Endothelial cell of umbilical vein (primary cell): ENCODE results near the gene MAPK9. TPM values are rescaled to one million over a fixed set of nuclear protein-coding genes. Genes with fewer than 3 reads are reported as not detected.

Source experiments
- BruUV-seq: library from RNA; stranded (reverse); fragments of 400-500 nt; replicated peaks from 2 replicates; lab custom pipeline; 2021; lab: Mats Ljungman, UMichigan
- CTCF ChIA-PET: fragments of 300-600, 350-600 bp; sonication (Branson Sonifier 250); formaldehyde crosslinking; loops from one replicate; lab custom pipeline; 2021; ENCODE audit warnings: antibody characterized with exemption, inconsistent platforms; lab: Charles Lee
- POLR2A ChIA-PET: fragments of 300-600, 350-600 bp; sonication (Branson Sonifier 250); formaldehyde crosslinking; loops from one replicate; lab custom pipeline; 2021; ENCODE audit warnings: antibody characterized with exemption, inconsistent platforms; lab: Charles Lee
- DNase-seq: peaks from one replicate; pipeline ENCODE4 v3.0.0-alpha.2; 2011; ENCODE audit warnings: low read depth, low spot score
- FAIRE-seq: peaks from 2 replicates; lab custom pipeline; 2011; peaks lifted over from hg19 to GRCh38; lab: Jason Lieb, UNC
- H2AFZ ChIP-seq: 2 replicates; pipeline ENCODE4 v1.6.0; 2012; ENCODE audit warnings: low read depth, low read length, control low read depth, inconsistent platforms
- H3K27ac ChIP-seq: 2 replicates; pipeline ENCODE4 v1.5.1; 2011; ENCODE audit warnings: low read depth, mild to moderate bottlenecking, control low read depth, low read length, moderate library complexity; ENCODE audit not compliant: insufficient read depth
- H3K27me3 ChIP-seq, 2 experiments: 2 replicates each; pipeline versions ENCODE4 v1.6.0 to v1.6.1; 2011; ENCODE audit warnings: low read length in 2 of 2, mixed read lengths in 1 of 2; ENCODE audit not compliant: control insufficient read depth in 2 of 2, insufficient read depth in 2 of 2
- H3K36me3 ChIP-seq, 2 experiments: 2 replicates in 1 of 2; 3 replicates in 1 of 2; pipeline ENCODE4 v1.5.1; 2011; ENCODE audit warnings: low read length in 2 of 2, mild to moderate bottlenecking in 1 of 2, moderate library complexity in 1 of 2; ENCODE audit not compliant: control insufficient read depth in 2 of 2, insufficient read depth in 2 of 2; ENCODE audit errors: extremely low read depth in 1 of 2
- H3K4me1 ChIP-seq: 3 replicates; pipeline ENCODE4 v1.5.1; 2011; ENCODE audit warnings: mild to moderate bottlenecking, low read length; ENCODE audit not compliant: control insufficient read depth, insufficient read depth; ENCODE audit errors: extremely low read depth
- H3K4me2 ChIP-seq: 2 replicates; pipeline ENCODE4 v1.6.1; 2011; ENCODE audit warnings: low read length, control low read depth, mixed read lengths; ENCODE audit not compliant: insufficient read depth
- H3K4me3 ChIP-seq, 3 experiments: fragments of 200-600 bp in 1 of 3; sonication (generic), shearing (Covaris generic) in 1 of 3; replicated peaks in 1 of 3; 2 replicates each; pipeline ENCODE4 v1.5.1; 2011 to 2016; ENCODE audit warnings: control low read depth in 3 of 3, low read length in 3 of 3, mild to moderate bottlenecking in 2 of 3, inconsistent platforms in 1 of 3, low read depth in 1 of 3, moderate library complexity in 1 of 3; ENCODE audit not compliant: insufficient read depth in 1 of 3
- H3K79me2 ChIP-seq: 2 replicates; pipeline ENCODE4 v1.6.0; 2012; ENCODE audit warnings: low read length, inconsistent platforms; ENCODE audit not compliant: control insufficient read depth, insufficient read depth
- H3K9ac ChIP-seq: replicated peaks from 2 replicates; pipeline ENCODE3; 2011; ENCODE audit warnings: low read length, control low read depth; ENCODE audit not compliant: insufficient read depth; ENCODE audit errors: extremely low read depth
- H3K9me1 ChIP-seq: replicated peaks from 3 replicates; pipeline ENCODE4 v1.6.0; 2011; ENCODE audit warnings: mild to moderate bottlenecking, low read length; ENCODE audit not compliant: control insufficient read depth, insufficient read depth; ENCODE audit errors: extremely low read depth
- H3K9me3 ChIP-seq: replicated peaks from 2 replicates; pipeline ENCODE4 v1.5.1; 2012; ENCODE audit warnings: low read length, inconsistent platforms; ENCODE audit not compliant: control insufficient read depth, insufficient read depth
- H4K20me1 ChIP-seq: replicated peaks from 2 replicates; pipeline ENCODE3; 2011; ENCODE audit warnings: mild to moderate bottlenecking, low read length; ENCODE audit not compliant: control insufficient read depth, insufficient read depth; ENCODE audit errors: extremely low read depth
- EZH2 ChIP-seq: IDR thresholded peaks from 2 replicates; pipeline ENCODE4 v1.6.1; 2012; ENCODE audit warnings: borderline replicate concordance, low read depth, mild to moderate bottlenecking, moderate library complexity, low read length, inconsistent platforms; ENCODE audit not compliant: severe bottlenecking
- FOS ChIP-seq: IDR thresholded peaks from 2 replicates; pipeline ENCODE4 v1.6.1; 2011; ENCODE audit warnings: mild to moderate bottlenecking, low read length, moderate library complexity, borderline replicate concordance; ENCODE audit not compliant: insufficient read depth
- GATA2 ChIP-seq: IDR thresholded peaks from 2 replicates; pipeline ENCODE4 v1.7.0; 2011; ENCODE audit warnings: low read depth, mild to moderate bottlenecking, moderate library complexity, mixed read lengths, low read length; ENCODE audit not compliant: insufficient read length, insufficient read depth
- JUN ChIP-seq: IDR thresholded peaks from 2 replicates; pipeline ENCODE4 v1.6.1; 2011; ENCODE audit warnings: borderline replicate concordance, low read depth; ENCODE audit not compliant: insufficient read length, insufficient read depth
- MYC ChIP-seq: IDR thresholded peaks from one replicate; pipeline ENCODE4 v1.6.1; 2011; ENCODE audit warnings: mild to moderate bottlenecking, low read depth, low read length
- POLR2A ChIP-seq: IDR thresholded peaks from 2 replicates; pipeline ENCODE4 v1.6.1; 2012; ENCODE audit warnings: low read depth, mild to moderate bottlenecking, control low read depth, low read length
- POLR2AphosphoS5 ChIP-seq: IDR thresholded peaks from 2 replicates; pipeline ENCODE4 v1.6.1; 2012; ENCODE audit warnings: low read depth, mild to moderate bottlenecking, control low read depth, low read length, moderate library complexity; ENCODE audit not compliant: insufficient read depth
- dilution Hi-C: fragments of 300-500 bp; cut with MboI; formaldehyde crosslinking; loops from one replicate; pipeline ENCODE4 v1.15.0; 2019; ENCODE audit warnings: low sequenced_read_pairs; ENCODE audit not compliant: extremely low pct_ligation_motif_present
- intact Hi-C: fragments of 100-400 bp; cut with micrococcal nuclease; formaldehyde crosslinking; loops from one replicate; pipeline ENCODE4 v1.10.0; 2022
- polyA plus RNA-seq, 4 experiments: library from polyadenylated mRNA; depleted of rRNA in 3 of 4; stranded (reverse) in 3 of 4; unstranded in 1 of 4; fragments of >200 nt; gene quantifications; 2 replicates each; pipeline versions ENCODE4 v1.2.1 to v1.2.3, GENCODE V29; 2011 to 2012; ENCODE audit warnings: missing spikeins in 1 of 4
- total RNA-seq: library from RNA; stranded (reverse); gene quantifications from 2 replicates; pipeline ENCODE4 v1.2.3, GENCODE V29; 2021
- TF ChIP-seq, protein P1 (sequence below): IDR thresholded peaks from 2 replicates; pipeline ENCODE4 v1.6.1; 2011; ENCODE audit not compliant: insufficient read depth, insufficient read length
- TF ChIP-seq, protein P2 (sequence below), 2 donors: IDR thresholded peaks; 1 replicate in 1 of 2; 2 replicates in 1 of 2; pipeline ENCODE4 v1.5.1; 2011; ENCODE audit warnings: low read length in 2 of 2, mild to moderate bottlenecking in 2 of 2, moderate library complexity in 2 of 2, control low read depth in 1 of 2, inconsistent platforms in 1 of 2, low read depth in 1 of 2; ENCODE audit not compliant: insufficient read depth in 1 of 2; ENCODE audit errors: extremely low read depth in 1 of 2

Gene MAPK9
- total and polyA plus RNA-seq, 2 donors (not counting 3 experiments of a cell fraction or from before 2014, with no cell fraction given): 24.6 to 34.8 TPM

- POLR2A ChIA-PET: no interaction called here
- CTCF ChIA-PET: interaction anchor here (0.9 to 3.8 kb wide), 8 partner anchors 15 to 159 kb away, joined by 3 to 69 read pairs (median 8); partner anchors contain the start of genes MAPK9 and RASGEF1C
- Histone ChIP-seq H3K9me3 (no peaks in the 10 kb centered on the region), H3K4me2 (peak overlapping the region; percentile 43), H3K36me3 (no peaks in the 10 kb centered on the region), H3K27ac (no peak overlapping the region), H3K9ac (peak overlapping the region; percentile 67), H3K4me3 (peak overlapping the region; percentile 5 to 47 (median 38)), H3K9me1 (no peaks in the 10 kb centered on the region), H3K79me2 (no peaks in the 10 kb centered on the region), H4K20me1 (no peaks in the 10 kb centered on the region), H3K4me1 (peaks cover 2% of the 10 kb centered on the region), H3K27me3 (no peaks in the 10 kb centered on the region), H2AFZ (peak overlapping the region; percentile 80)
- TF ChIP-seq POLR2AphosphoS5: peak; percentile 44
- TF ChIP-seq, protein P1, sequence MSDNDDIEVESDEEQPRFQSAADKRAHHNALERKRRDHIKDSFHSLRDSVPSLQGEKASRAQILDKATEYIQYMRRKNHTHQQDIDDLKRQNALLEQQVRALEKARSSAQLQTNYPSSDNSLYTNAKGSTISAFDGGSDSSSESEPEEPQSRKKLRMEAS: no peak
- BruUV-seq: TSS peak; percentile 30
- FAIRE-seq: peak; percentile 89
- dilution Hi-C loops (no loop called here), intact Hi-C loops (no loop called here)
- DNase-seq: peak; percentile 75
These were observed 22.0 kb upstream of the MAPK9 start for GRCh38 chr5:180313677-180314505.

DNA sequence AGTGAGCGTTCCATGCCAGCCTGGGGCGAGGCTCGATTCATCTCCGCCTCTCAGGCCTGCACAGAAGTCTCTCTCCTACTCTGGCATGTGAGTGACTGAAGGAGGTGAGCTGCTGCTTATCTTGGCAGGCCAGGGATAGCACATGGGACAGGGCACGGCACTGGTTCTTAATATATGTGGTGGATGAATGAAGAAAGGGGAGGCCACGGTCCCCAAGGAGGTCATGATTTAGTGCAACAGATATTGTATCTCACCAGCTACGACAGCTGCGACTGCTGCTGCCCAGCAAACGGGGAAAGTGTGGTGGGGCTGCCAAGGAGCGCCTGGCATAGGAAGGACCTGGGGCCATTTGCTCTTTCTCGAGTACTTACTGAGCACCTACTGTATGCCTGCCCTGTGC, 19.3 kb upstream of the MAPK9 start:
- no peaks in the 10 kb centered on the region for H4K20me1 ChIP-seq
- intact Hi-C loops (no loop called here), dilution Hi-C loops (no loop called here)
- H2AFZ ChIP-seq: no peak overlapping the region
- no peaks in the 10 kb centered on the region for H3K36me3 ChIP-seq
- FAIRE-seq (no peak), DNase-seq (no peak)
- POLR2A ChIA-PET: no interaction called here
- CTCF ChIA-PET: interaction anchor here (1.5 kb wide), 1 partner anchor 17 kb away, joined by 7 read pairs; no protein-coding TSS in a partner anchor
- no peak for TF ChIP-seq MYC
- no peak for TF ChIP-seq POLR2AphosphoS5
- TF ChIP-seq GATA2: no peak
- no peak for TF ChIP-seq FOS
- TF ChIP-seq JUN: no peak
- TF ChIP-seq, protein P2, sequence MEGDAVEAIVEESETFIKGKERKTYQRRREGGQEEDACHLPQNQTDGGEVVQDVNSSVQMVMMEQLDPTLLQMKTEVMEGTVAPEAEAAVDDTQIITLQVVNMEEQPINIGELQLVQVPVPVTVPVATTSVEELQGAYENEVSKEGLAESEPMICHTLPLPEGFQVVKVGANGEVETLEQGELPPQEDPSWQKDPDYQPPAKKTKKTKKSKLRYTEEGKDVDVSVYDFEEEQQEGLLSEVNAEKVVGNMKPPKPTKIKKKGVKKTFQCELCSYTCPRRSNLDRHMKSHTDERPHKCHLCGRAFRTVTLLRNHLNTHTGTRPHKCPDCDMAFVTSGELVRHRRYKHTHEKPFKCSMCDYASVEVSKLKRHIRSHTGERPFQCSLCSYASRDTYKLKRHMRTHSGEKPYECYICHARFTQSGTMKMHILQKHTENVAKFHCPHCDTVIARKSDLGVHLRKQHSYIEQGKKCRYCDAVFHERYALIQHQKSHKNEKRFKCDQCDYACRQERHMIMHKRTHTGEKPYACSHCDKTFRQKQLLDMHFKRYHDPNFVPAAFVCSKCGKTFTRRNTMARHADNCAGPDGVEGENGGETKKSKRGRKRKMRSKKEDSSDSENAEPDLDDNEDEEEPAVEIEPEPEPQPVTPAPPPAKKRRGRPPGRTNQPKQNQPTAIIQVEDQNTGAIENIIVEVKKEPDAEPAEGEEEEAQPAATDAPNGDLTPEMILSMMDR (IDR thresholded peaks at IDR 0.05; ENCODE audit: extremely low read depth in 1 of 2, insufficient read depth in 1 of 2, low read depth in 1 of 2, low read length in 2 of 2): no peak
- TF ChIP-seq, protein P1: no peak
- TF ChIP-seq POLR2A: no peak
- no peak for TF ChIP-seq EZH2
- H3K4me2 ChIP-seq: no peak overlapping the region
- no TSS peak for BruUV-seq
- no peaks in the 10 kb centered on the region for H3K9me3 ChIP-seq
- no peaks in the 10 kb centered on the region for H3K27me3 ChIP-seq
- peaks cover 2% of the 10 kb centered on the region for H3K4me1 ChIP-seq
- no peaks in the 10 kb centered on the region for H3K9me1 ChIP-seq
- H3K9ac ChIP-seq: no peak overlapping the region
- no peaks in the 10 kb centered on the region for H3K79me2 ChIP-seq
- no peak overlapping the region for H3K27ac ChIP-seq
- H3K4me3 ChIP-seq: no peak overlapping the region
